Calu3 (cell line): ENCODE data around the gene SPATA31A6. TPM values are rescaled to one million over a fixed set of nuclear protein-coding genes. Genes with fewer than 3 reads are reported as not detected.
"Not testable (repeated sequence)": the region's sequence is repeated elsewhere in the genome, so short reads cannot be mapped to it uniquely, and the experiment has no call there.

Experiments used
- Bru-seq: library from RNA; stranded (reverse); fragments of 400-500 nt; gene quantifications from one replicate; lab custom pipeline; 2021; lab: Mats Ljungman, UMichigan
- BruChase-seq, 2 experiments: library from RNA; stranded (reverse); fragments of 400-500 nt; gene quantifications; one replicate each; lab custom pipeline; 2021; lab: Mats Ljungman, UMichigan
- BruUV-seq: library from RNA; stranded (reverse); fragments of 400-500 nt; replicated peaks from 2 replicates; lab custom pipeline; 2021; lab: Mats Ljungman, UMichigan
- CTCF ChIA-PET: fragments of 300-600 bp; sonication (Branson Sonifier 250); formaldehyde crosslinking; loops from one replicate; lab custom pipeline; 2022; ENCODE audit warnings: antibody characterized with exemption; lab: Charles Lee
- DNase-seq: peaks from one replicate; pipeline ENCODE4 v3.0.0; 2022
- H3K27ac Mint-ChIP-seq: one replicate; pipeline ENCODE4 v1.8.0; 2022; ENCODE audit warnings: mixed read lengths; ENCODE audit not compliant: unreplicated experiment
- H3K27me3 Mint-ChIP-seq: one replicate; pipeline ENCODE4 v1.8.0; 2022; ENCODE audit warnings: mixed read lengths; ENCODE audit not compliant: unreplicated experiment
- H3K36me3 Mint-ChIP-seq: one replicate; pipeline ENCODE4 v1.8.0; 2022; ENCODE audit warnings: mild to moderate bottlenecking, moderate library complexity, mixed read lengths; ENCODE audit not compliant: insufficient read depth, unreplicated experiment
- H3K4me1 Mint-ChIP-seq: one replicate; pipeline ENCODE4 v1.8.0; 2022; ENCODE audit warnings: mild to moderate bottlenecking, low read depth, mixed read lengths; ENCODE audit not compliant: unreplicated experiment
- H3K4me3 Mint-ChIP-seq: one replicate; pipeline ENCODE4 v1.8.0; 2022; ENCODE audit warnings: mild to moderate bottlenecking, low read depth, moderate library complexity, mixed read lengths; ENCODE audit not compliant: unreplicated experiment
- H3K9me3 Mint-ChIP-seq: one replicate; pipeline ENCODE4 v1.8.0; 2022; ENCODE audit warnings: low read depth, mixed read lengths; ENCODE audit not compliant: unreplicated experiment
- intact Hi-C: fragments of 100-400 bp; cut with micrococcal nuclease; formaldehyde crosslinking; loops from one replicate; pipeline ENCODE4 v1.10.0; 2022; ENCODE audit not compliant: unreplicated experiment
- long read RNA-seq: library from polyadenylated mRNA; stranded (forward); transcript quantifications from one replicate; pipeline ENCODE4 v2.0.0, GENCODE V29; 2022
- total RNA-seq: library from RNA; stranded (reverse); gene quantifications from 2 replicates; pipeline ENCODE4 v1.2.3, GENCODE V29; 2022

SPATA31A6 gene
- not detected in 2 replicates for total RNA-seq
- not detected for Bru-seq, nascent RNA
- BruChase-seq, experiment 1, labeled RNA remaining after a 6-hour chase = not detected
- not detected for BruChase-seq, experiment 2, labeled RNA remaining after a 2-hour chase
- long read RNA-seq = 0 reads

DNA sequence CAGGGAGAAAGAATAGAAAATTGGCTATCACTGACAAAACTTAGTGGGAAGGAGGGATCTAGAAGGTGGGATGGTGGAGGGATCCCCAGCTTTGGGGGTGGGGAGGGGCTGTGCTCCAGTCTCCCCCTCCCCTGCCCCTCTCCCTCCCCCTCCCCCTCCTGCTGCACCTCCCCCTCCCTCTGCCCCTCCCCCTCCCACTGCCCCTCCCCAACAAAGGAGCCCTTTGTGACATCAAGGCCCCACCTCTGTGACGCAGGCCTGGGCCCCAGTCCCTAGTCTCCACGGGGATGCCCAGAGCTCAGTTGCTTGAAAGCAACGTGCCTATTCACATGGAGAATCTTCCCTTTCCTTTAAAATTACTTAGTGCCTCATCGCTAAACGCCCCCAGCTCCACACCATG, at the start of gene SPATA31A6:
TSS of gene SPATA31A6 (plus strand) at position 301 of the 400 bp plus-strand sequence. CDS start at position 330, 29 bp downstream.
- H3K27me3 Mint-ChIP-seq, intact Hi-C loops, BruUV-seq, H3K36me3 Mint-ChIP-seq, H3K4me3 Mint-ChIP-seq, CTCF ChIA-PET, H3K27ac Mint-ChIP-seq, H3K9me3 Mint-ChIP-seq, H3K4me1 Mint-ChIP-seq, DNase-seq: not testable (repeated sequence)

- H3K4me3 Mint-ChIP-seq, BruUV-seq, H3K36me3 Mint-ChIP-seq, H3K4me1 Mint-ChIP-seq, H3K27me3 Mint-ChIP-seq, CTCF ChIA-PET, H3K27ac Mint-ChIP-seq, H3K9me3 Mint-ChIP-seq, intact Hi-C loops: not testable (repeated sequence)
- DNase-seq = peak; percentile 11
Observed at GRCh38 chr9:42160299-42160698, 23.2 kb upstream of the SPATA31A6 start.

DNA sequence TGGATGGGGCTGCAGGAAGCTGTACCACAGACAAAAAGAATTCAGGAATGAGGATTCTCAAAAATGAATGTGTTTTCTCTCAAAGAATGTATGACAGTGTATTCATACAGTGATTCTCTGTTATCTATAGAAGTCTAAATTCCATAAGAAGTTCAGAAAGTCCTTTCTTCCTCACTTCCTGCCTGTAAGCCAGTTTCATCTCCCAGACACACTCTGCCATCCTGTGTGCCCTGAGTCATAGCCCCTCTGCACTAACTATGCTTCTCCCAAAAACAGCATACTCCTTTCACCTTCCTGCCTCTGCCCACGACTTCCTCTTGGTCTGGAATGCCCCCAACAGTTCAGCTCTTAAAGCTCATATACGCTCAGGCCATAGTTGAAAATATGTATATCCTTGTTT, 36.4 kb downstream of the SPATA31A6 start:
- H3K27me3 Mint-ChIP-seq, H3K27ac Mint-ChIP-seq, H3K4me1 Mint-ChIP-seq, CTCF ChIA-PET, H3K4me3 Mint-ChIP-seq, DNase-seq, intact Hi-C loops, H3K36me3 Mint-ChIP-seq, BruUV-seq, H3K9me3 Mint-ChIP-seq: not testable (repeated sequence)

DNA sequence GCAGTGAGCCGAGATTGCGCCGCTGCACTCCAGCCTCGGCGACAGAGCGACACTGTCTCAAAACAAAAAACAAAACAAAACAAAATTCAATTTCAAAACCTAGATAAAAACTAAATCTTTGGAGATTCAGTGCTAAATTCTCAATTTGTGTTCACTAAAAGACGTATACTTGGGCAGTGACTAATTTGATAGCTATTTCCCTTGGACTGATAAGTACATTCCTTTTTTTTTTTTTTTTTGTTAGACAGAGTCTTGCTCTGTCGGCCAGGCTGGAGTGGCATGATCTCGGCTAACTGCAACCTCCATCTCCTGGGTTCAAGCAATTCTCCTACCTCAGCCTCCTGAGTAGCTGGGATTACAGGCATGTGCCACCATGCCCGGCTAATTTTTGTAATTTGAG, 39.8 kb downstream of the SPATA31A6 start:
- BruUV-seq, H3K27ac Mint-ChIP-seq, H3K4me1 Mint-ChIP-seq, DNase-seq, CTCF ChIA-PET, intact Hi-C loops, H3K4me3 Mint-ChIP-seq, H3K9me3 Mint-ChIP-seq, H3K27me3 Mint-ChIP-seq, H3K36me3 Mint-ChIP-seq: not testable (repeated sequence)

DNA sequence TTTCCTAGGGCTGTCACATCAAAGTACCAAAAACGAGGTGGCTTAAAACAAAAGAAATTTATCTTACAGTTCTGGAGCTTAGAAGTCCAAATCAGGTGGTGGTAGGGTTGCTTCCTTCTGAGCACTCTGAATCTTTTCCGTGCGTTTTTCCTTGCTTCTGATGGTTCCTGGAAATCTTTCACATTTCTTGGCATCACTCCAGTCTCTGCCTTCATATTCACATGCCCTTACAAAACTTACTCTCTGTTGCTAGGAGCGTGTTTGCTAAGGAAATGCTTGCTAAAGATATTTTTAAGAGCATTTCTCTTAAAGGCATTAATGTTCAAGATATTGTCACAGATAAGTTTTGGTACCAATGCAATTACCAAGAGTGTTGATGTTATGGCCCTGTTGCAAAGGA, 49.6 kb downstream of the SPATA31A6 start:
- DNase-seq, H3K27ac Mint-ChIP-seq, H3K9me3 Mint-ChIP-seq, H3K4me3 Mint-ChIP-seq, H3K27me3 Mint-ChIP-seq, intact Hi-C loops, BruUV-seq, H3K4me1 Mint-ChIP-seq, CTCF ChIA-PET, H3K36me3 Mint-ChIP-seq: not testable (repeated sequence)

GRCh38 chr9:42234610-42235009, 51.2 kb downstream of the SPATA31A6 start:
- H3K9me3 Mint-ChIP-seq, H3K4me3 Mint-ChIP-seq, CTCF ChIA-PET, H3K27me3 Mint-ChIP-seq, DNase-seq, H3K4me1 Mint-ChIP-seq, H3K36me3 Mint-ChIP-seq, H3K27ac Mint-ChIP-seq, BruUV-seq, intact Hi-C loops: not testable (repeated sequence)

DNA sequence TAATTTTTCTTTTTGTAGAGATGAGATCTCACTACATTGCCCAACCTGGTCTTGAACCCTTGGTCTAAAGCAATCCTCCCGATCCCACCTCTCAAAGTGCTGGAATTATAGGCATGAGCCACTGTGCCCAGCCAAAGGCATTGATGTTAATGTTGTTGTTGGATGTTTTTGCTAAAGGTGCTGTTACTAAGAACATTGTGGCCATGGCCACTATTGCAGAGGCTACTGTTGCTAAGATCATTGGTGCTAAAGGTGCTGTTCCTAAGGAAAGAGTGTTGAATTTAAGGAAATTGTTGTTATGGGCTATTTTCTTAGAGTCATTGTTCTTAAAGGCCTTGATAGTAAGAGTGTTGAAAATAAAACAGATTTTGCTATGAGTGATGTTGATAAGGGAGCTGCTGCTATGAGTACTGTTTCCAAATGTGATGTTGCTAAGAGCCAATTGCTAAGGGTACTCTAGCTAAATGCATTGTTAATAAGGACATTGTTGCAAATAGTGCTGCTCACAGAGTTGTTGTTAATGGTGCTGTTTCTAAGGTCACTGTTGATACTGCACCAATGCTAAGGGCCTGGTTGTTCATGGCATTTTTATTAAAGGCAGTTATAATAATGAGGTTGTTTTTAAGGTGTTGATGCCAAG, 52.0 kb downstream of the SPATA31A6 start:
- DNase-seq, H3K27me3 Mint-ChIP-seq, H3K4me3 Mint-ChIP-seq, intact Hi-C loops, H3K9me3 Mint-ChIP-seq, H3K27ac Mint-ChIP-seq, CTCF ChIA-PET, H3K4me1 Mint-ChIP-seq, BruUV-seq, H3K36me3 Mint-ChIP-seq: not testable (repeated sequence)

GRCh38 chr9:42236097-42236496, 52.6 kb downstream of the SPATA31A6 start:
- H3K9me3 Mint-ChIP-seq, BruUV-seq, H3K4me3 Mint-ChIP-seq, intact Hi-C loops, H3K27ac Mint-ChIP-seq, CTCF ChIA-PET, H3K4me1 Mint-ChIP-seq, DNase-seq, H3K36me3 Mint-ChIP-seq, H3K27me3 Mint-ChIP-seq: not testable (repeated sequence)

- H3K4me1 Mint-ChIP-seq, H3K9me3 Mint-ChIP-seq, H3K27ac Mint-ChIP-seq, H3K36me3 Mint-ChIP-seq, BruUV-seq, H3K27me3 Mint-ChIP-seq, CTCF ChIA-PET, DNase-seq, H3K4me3 Mint-ChIP-seq, intact Hi-C loops: not testable (repeated sequence)
Observed at GRCh38 chr9:42237381-42237780, 53.9 kb downstream of the SPATA31A6 start.

DNA sequence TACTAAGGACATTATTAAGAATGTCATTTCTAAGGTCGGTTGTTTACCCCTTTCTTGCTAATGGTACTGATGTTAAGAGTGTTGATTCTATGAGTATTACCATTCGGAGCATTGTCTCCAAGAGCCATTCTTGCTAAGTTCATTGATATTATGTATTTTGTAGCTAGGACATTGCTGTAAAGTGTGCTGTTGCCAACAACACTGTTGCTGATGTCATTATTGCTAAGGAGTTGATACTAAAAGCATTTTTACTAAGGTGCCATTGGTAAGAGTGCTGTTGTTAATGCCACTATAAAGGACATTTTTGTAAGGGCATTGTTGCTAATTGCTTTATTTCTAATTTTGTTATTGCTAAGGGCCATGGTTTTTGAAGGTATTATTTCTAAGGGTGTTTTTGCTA, 55.4 kb downstream of the SPATA31A6 start:
- BruUV-seq, H3K4me3 Mint-ChIP-seq, H3K4me1 Mint-ChIP-seq, H3K27me3 Mint-ChIP-seq, intact Hi-C loops, H3K36me3 Mint-ChIP-seq, H3K27ac Mint-ChIP-seq, H3K9me3 Mint-ChIP-seq, DNase-seq, CTCF ChIA-PET: not testable (repeated sequence)
